ENCODE data around the gene SIVA1. TPM values are rescaled to one million over a fixed set of nuclear protein-coding genes. Genes with fewer than 3 reads are reported as not detected.

SIVA1 gene
- total and polyA plus RNA-seq, 2 donors, result 39.9 to 280 TPM

DNA sequence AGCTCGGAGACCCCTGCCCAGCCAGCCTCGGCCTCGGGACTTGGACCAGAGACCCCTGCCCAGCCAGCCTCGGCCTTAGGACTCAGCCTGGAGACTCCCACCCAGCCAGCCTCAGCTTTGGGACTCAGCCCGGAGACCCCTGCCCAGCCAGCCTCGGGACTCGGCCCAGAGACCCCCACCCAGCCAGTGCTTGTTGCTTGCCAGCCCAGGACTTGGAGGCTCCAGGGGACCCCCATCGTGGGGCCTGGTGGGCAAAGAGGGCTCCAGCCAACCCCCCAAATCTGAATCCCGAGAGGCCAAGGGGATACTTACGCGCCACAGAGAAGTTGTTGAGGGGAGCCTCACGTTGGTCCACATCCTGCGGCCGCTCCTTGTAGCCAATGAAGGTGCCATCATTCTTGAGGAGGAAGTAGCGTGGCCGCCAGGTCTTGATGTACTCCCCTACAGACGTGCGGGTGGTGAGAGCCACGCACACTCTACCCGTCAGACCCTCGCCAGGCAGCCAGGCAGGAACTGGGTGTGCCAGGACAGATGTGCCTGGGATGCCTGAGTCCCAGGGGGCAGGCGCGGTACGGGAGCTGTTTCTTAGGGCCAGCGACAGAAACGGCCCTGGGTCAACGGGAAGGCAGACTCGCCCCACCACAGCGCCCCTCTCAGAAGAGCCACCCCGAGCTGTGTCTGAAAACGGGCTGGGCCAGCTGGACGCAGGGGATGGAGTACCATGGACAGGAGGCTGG lies 27.0 kb downstream of the SIVA1 start:
- no peak overlapping the region for H3K27ac ChIP-seq (ENCODE audit: low read depth)
- 91% methylated on average over 32 of the region's 32 CpGs for WGBS
- DNase-seq (ENCODE audit: extremely low spot score), result no peak
- no peaks in the 10 kb centered on the region for H3K36me3 ChIP-seq (ENCODE audit: insufficient read depth)
- no peaks in the 10 kb centered on the region for H3K4me1 ChIP-seq (ENCODE audit: insufficient read depth)
- H3K4me3 ChIP-seq (ENCODE audit: low read depth, low read length), result no peak overlapping the region

DNA sequence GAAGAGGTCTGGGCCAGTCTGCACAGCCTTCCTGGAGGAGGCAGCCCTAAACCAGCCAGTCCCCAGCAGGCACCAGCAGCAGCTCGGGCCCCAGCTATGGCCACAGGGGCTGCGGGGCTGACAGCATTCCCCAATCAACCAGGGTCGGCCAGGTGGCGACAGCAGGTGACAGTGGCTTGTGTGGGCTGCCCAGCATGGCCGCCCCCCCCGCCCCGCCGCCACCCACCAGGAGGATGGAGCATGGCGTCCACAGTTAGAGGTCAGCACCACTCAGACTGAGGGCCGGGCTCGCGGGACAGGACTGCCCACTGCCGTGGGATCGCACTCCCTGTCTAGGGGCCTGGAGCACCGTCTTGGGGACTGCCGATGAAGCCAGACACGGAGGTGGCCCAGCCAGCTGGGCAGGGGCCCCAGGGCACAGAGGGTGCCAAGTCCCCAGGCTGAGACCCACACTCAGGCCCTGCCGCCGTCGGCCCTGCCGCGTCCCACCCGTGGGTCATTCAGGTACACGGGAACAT lies 27.6 kb downstream of the SIVA1 start:
- H3K27ac ChIP-seq (ENCODE audit: low read depth), result no peak overlapping the region
- DNase-seq (ENCODE audit: extremely low spot score), result no peak
- H3K4me1 ChIP-seq (ENCODE audit: insufficient read depth), result no peaks in the 10 kb centered on the region
- H3K4me3 ChIP-seq (ENCODE audit: low read depth, low read length), result no peak overlapping the region
- WGBS, result 91% methylated on average over 24 of the region's 24 CpGs
- H3K36me3 ChIP-seq (ENCODE audit: insufficient read depth), result no peaks in the 10 kb centered on the region

DNA sequence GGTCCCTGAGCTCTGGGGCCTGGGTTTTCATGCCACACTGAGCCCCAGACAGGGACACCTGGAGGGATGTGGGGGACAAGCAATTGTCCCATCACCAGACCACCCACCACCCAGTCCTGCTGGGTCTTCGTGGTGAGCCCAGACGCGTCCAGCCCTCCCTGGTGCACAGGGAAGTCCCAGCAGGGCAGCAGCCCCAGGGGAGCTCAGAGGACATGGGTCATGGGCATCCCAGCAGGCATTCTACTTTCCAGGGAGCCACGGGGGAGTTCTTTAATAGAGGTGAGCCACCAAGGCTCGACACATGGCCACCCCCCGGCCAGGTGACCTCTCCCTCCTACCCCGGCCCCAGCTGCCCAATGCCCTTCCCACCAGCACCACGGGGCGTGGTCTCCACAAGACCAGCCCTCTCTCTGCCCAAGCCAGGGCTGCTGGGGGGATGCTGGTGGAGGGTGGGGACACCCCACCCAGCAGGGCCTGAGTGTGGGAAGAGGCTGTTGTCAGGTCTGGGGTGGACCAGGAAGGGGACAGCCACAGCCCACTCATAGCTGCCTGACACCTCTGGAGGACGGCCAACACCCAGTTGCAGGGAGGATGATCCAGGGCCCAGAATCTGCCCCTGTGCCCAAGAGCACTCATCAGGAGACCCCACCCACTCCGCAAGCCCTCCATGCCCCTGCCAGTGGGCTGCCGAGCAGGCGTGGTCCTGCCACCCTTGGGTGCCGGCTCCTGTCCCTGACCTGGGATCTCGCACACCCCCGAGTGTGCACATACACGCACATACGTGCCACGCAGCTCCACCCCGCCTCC lies 28.5 kb downstream of the SIVA1 start:
- Histone ChIP-seq H3K4me1 (ENCODE audit: insufficient read depth) (no peaks in the 10 kb centered on the region), H3K27ac (ENCODE audit: low read depth) (no peak overlapping the region), H3K36me3 (ENCODE audit: insufficient read depth) (no peaks in the 10 kb centered on the region), H3K4me3 (ENCODE audit: low read depth, low read length) (no peak overlapping the region)
- WGBS, result 89% methylated on average over 20 of the region's 20 CpGs
- DNase-seq (ENCODE audit: extremely low spot score), result no peak

DNA sequence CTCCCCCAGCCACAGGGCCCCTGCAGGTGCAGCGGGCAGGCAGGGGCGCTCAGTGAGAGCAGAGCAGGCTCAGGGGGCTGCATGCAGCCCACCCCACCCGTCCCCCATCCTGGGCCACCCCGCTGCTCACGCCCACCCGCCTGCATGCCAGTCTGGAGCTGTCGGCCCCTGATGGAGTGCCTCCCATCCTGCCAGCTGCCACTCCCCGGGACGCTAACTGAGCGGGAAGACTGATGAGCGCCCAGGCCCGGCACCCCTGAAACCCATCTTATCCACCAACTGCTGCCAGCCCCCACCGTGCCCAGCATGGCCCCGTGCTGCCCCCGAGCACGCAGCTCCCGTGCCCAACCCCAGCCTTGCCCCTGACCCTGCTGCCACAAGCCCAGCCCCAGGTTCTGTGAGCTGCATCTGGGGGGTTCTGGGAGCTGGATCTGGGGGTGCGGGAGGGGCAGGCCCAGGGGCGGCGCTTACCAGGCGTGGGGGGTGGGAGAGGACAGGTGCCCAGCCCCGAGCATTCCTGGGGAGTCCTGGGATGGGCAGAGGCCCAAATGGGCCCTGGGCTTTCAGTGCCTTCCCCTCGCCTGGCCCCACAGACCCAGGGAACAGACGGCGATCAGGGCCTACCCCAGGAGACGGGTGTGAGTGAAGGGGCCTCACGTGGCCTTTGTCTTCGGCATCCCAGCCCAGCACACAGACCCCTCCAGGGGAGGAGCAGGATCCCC lies 29.3 kb downstream of the SIVA1 start:
- no peak for DNase-seq (ENCODE audit: extremely low spot score)
- Histone ChIP-seq H3K36me3 (ENCODE audit: insufficient read depth) (no peaks in the 10 kb centered on the region), H3K4me1 (ENCODE audit: insufficient read depth) (no peaks in the 10 kb centered on the region), H3K4me3 (ENCODE audit: low read depth, low read length) (no peak overlapping the region), H3K27ac (ENCODE audit: low read depth) (no peak overlapping the region)
- 88% methylated on average over 28 of the region's 28 CpGs for WGBS

DNA sequence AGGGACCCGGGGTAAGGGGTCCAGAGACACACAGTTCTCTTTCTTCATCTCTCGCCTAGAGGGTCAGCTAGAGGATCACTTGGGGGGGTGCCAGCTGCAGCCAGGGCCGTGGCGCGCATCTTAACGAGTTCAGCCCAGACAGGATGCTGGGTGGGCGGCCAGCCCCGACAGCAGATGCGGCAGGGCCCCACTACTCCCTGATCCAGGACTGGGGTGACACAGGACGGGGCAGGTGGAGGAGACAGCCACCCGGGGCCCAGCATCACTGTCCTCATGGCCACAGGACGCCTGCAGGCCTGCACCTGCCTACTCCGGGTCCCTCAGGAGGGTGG lies 29.8 kb downstream of the SIVA1 start:
- Histone ChIP-seq H3K4me3 (ENCODE audit: low read depth, low read length) (no peak overlapping the region), H3K4me1 (ENCODE audit: insufficient read depth) (no peaks in the 10 kb centered on the region), H3K27ac (ENCODE audit: low read depth) (no peak overlapping the region), H3K36me3 (ENCODE audit: insufficient read depth) (no peaks in the 10 kb centered on the region)
- no peak for DNase-seq (ENCODE audit: extremely low spot score)
- WGBS, result 75% methylated on average over 13 of the region's 13 CpGs

DNA sequence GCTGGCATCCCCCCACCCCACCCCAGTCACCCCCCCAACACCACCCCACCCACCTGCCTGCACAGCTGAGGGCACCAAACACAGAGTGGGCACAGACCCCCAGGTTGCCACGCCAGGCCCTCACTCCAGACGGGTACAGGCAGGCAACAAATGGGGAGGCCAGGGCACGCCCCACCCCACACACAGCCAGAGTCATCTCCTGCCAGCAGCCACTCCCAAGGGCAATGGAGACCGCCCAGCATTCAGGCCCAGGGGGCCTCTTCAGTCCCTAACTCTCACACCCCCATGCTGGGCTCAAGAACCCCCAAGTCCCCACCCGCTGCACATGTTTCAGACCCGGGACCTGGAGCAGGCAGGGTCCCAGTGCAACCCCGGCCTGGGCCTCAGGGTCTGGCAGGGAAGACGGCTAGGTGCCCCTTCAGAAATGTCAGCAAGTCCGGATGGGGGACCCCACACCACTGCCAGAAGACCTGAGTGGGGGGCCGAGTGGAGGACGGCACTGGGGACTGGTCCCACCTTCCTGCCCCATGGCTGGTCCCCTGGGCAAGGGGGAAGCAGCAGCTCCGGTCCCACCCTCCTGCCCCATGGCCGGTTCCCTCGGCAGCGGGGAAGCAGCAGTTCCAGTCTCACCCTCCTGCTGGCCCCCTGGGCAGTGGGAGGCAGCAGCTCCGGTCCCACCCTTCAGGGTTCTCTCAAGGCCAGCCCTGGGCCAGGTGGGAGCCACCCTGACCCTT lies 30.7 kb downstream of the SIVA1 start:
- WGBS, result 89% methylated on average over 16 of the region's 16 CpGs
- no peak overlapping the region for H3K4me3 ChIP-seq (ENCODE audit: low read depth, low read length)
- no peaks in the 10 kb centered on the region for H3K36me3 ChIP-seq (ENCODE audit: insufficient read depth)
- no peaks in the 10 kb centered on the region for H3K4me1 ChIP-seq (ENCODE audit: insufficient read depth)
- no peak for DNase-seq (ENCODE audit: extremely low spot score)
- no peak overlapping the region for H3K27ac ChIP-seq (ENCODE audit: low read depth)

DNA sequence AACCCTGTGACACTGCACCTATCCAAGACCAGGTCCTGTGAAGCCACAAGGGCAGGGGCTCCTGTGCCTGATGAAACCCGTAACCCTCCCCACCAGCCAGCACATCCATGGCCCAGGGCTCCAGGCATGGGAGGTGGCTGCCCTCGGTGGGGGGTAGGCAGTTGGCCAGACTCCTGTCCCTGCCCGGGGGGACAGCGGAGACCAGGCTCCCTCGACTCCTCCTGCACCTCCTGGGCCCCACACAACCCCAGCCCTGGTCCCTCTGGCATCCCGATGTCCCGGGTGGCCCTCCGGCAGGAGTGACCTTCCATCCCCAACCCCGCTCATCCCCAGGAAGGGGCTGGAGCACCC lies 31.2 kb downstream of the SIVA1 start:
- WGBS, result 91% methylated on average over 9 of the region's 9 CpGs
- Histone ChIP-seq H3K4me3 (ENCODE audit: low read depth, low read length) (no peak overlapping the region), H3K4me1 (ENCODE audit: insufficient read depth) (no peaks in the 10 kb centered on the region), H3K36me3 (ENCODE audit: insufficient read depth) (no peaks in the 10 kb centered on the region), H3K27ac (ENCODE audit: low read depth) (no peak overlapping the region)
- DNase-seq (ENCODE audit: extremely low spot score), result no peak

DNA sequence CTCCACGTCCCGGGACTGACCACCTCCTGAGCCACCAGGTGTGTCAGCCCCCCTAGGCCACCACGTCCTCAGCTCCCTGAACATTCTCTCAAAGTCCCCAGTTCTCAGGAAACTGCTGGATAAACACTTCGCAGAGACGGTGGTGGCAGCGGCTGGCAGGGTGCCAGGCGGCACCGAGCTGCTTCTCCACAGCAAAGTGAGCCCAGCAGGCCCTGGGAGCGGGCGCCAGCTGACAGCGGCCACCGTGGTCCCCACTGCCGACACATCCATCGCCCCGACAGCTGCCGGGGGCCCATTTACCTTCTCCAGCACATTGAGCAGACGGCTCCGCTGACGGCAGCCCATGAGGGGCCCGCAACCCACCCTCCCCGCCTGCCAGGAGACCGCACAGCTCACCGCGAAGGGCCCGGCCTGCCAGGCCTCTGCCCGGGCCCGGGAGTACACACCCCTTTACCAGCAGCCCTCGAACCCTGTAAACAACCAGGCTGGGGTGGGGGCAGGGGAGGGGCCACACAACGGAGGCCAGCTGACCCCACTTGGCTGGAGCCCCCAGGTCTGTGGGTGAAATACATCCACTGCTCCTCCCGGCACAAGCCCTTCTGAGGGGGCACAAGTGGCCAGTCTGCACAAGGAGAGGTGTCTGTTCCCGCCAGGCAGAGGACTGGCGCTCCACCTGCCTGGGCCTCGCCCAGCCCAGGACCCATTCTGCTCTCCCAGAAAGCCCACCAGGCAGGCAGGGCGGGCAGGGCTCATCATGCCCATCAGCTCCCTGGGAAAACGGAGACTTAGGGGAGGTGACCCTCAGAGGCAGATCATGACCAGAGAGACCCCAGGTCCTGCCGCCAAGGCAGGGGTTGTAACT lies 32.1 kb downstream of the SIVA1 start:
- 74% methylated on average over 36 of the region's 36 CpGs for WGBS
- H3K36me3 ChIP-seq (ENCODE audit: insufficient read depth), result no peaks in the 10 kb centered on the region
- no peak overlapping the region for H3K27ac ChIP-seq (ENCODE audit: low read depth)
- DNase-seq (ENCODE audit: extremely low spot score), result no peak
- H3K4me1 ChIP-seq (ENCODE audit: insufficient read depth), result no peaks in the 10 kb centered on the region
- no peak overlapping the region for H3K4me3 ChIP-seq (ENCODE audit: low read depth, low read length)

DNA sequence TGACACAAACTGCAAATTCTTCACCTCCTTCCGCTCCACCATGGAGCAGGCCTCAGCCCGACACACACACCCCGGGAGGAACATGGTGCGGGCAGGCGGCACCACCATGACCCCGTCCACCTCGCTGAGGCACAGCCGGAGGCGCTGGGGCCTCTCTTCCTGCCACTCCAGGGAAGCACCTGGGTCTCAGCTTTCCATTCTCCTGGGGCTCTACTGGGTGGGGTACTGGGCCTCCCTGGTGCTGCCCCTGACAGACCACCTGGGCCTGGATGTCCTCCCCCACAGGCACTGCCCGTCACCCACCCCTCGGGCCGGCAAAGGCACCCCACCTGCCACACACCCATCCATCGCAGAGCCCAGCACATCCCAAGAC lies 32.7 kb downstream of the SIVA1 start:
- 89% methylated on average over 13 of the region's 13 CpGs for WGBS
- no peaks in the 10 kb centered on the region for H3K4me1 ChIP-seq (ENCODE audit: insufficient read depth)
- no peak overlapping the region for H3K4me3 ChIP-seq (ENCODE audit: low read depth, low read length)
- no peak for DNase-seq (ENCODE audit: extremely low spot score)
- H3K27ac ChIP-seq (ENCODE audit: low read depth), result no peak overlapping the region
- no peaks in the 10 kb centered on the region for H3K36me3 ChIP-seq (ENCODE audit: insufficient read depth)

DNA sequence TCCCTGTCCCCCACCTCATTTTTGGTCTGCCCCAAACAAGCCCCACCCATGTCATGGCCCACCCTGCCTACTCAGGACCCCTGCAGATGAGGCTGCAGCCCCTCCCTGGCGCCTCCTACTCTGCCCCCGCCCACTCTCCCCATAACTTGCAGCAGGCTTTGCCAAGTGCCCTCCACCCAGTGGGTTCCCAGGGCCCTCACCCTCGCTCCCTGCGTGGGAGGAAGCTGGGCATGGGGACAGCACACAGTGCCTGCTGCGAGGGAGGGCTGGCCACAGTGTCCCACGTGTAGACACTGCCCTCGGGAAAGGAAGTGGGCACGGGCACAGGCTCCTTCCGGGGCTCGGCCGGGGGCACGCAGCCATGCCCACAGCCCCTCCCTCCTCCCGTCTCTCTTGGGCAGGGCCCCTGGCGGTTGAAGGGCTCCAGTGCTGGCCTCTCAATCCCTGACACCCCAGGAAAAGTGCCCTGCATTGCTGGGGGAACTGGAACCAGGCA lies 33.2 kb downstream of the SIVA1 start:
- H3K27ac ChIP-seq (ENCODE audit: low read depth), result no peak overlapping the region
- H3K36me3 ChIP-seq (ENCODE audit: insufficient read depth), result no peaks in the 10 kb centered on the region
- WGBS, result 69% methylated on average over 12 of the region's 14 CpGs
- H3K4me1 ChIP-seq (ENCODE audit: insufficient read depth), result no peaks in the 10 kb centered on the region
- no peak for DNase-seq (ENCODE audit: extremely low spot score)
- no peak overlapping the region for H3K4me3 ChIP-seq (ENCODE audit: low read depth, low read length)

DNA sequence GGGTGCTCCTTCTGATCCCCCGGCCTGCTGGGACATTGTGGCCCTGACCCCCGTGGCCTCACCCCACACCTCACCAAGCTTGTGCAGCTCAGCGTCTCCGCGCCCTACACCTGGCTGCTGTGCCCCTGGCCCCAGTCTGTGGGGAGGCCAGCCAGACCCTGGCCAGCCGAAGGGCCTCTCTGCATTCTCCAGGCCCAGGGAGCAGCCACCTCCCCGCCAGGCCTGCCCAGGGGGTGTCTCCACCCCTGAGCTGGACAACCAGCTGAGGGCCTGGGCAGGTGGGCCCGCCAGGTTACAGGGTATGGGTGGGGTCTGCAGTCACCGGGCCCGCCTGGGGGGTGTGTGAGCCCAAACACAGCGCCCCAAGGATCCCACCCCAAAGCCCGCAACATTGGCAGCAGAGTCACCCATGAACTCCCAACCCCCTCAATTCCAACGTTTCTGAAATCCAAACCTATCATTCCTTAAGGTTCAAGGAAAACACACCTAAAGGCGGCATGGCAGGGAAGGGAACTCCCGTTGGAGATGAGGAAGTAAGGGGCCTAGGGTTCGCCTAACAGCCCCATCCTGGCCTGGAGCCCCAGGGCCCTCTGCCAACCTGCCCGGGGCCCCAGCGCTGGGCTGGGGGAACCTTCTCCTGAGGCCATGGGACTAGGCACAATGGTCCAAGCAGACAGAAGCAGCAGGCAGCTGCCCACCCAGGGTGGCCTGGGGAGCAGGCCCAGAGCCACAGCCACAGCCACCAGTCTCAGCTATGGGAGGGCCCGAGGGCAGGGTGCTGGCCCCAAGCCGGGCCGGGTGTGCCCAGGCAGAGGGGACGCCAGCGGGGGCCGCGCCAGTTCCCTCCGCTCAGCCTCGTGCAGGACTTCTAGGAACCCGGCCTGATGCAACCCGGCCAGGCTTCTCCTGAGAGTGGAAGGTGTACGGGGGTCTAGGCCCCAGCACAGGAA lies 34.1 kb downstream of the SIVA1 start:
- 83% methylated on average over 30 of the region's 30 CpGs for WGBS
- H3K4me1 ChIP-seq (ENCODE audit: insufficient read depth), result no peaks in the 10 kb centered on the region

DNA sequence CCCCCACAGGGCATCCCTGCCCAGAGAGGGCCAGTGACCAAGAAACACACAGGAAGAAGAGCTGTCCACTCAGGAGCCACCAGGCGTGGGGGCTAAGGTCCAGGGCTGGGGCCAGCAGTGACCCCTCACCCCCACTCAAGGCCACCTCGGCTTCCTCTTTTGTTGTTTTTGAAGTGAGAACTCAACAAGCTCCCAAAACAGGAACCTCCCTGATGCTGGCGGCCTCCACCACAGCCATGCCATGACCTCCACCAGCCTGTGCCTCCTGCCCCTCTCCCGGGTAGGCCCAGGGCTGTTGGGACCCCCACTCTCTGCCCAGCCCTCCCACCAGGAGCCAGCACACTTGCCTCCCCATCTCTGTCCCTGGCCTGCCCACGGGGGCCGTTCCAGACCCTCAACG lies 34.8 kb downstream of the SIVA1 start:
- WGBS, result 82% methylated on average over 7 of the region's 7 CpGs
- H3K36me3 ChIP-seq (ENCODE audit: insufficient read depth), result no peaks in the 10 kb centered on the region
- no peak for DNase-seq (ENCODE audit: extremely low spot score)
- no peaks in the 10 kb centered on the region for H3K4me1 ChIP-seq (ENCODE audit: insufficient read depth)
- no peak overlapping the region for H3K4me3 ChIP-seq (ENCODE audit: low read depth, low read length)
- H3K27ac ChIP-seq (ENCODE audit: low read depth), result no peak overlapping the region

More for the DNA sequence above, 34.1 kb downstream of the SIVA1 start:
- DNase-seq (ENCODE audit: extremely low spot score), result no peak
- Histone ChIP-seq H3K4me3 (ENCODE audit: low read depth, low read length) (no peak overlapping the region), H3K27ac (ENCODE audit: low read depth) (no peak overlapping the region), H3K36me3 (ENCODE audit: insufficient read depth) (no peaks in the 10 kb centered on the region)

Data from urinary bladder (tissue), 4 donors.